WTC11 (cell line): ENCODE data around the gene UBE2N.

ENCODE experiments used
- CTCF ChIP-seq: fragments of 200-600 bp; IDR thresholded peaks from 2 replicates; pipeline ENCODE4 v1.8.0; 2022; ENCODE audit warnings: antibody characterized with exemption
- FOXP1 ChIP-seq: sonication (generic); formaldehyde crosslinking; IDR thresholded peaks from 2 replicates; pipeline ENCODE4 v1.8.0; 2022; ENCODE audit warnings: missing genetic modification reagents, mild to moderate bottlenecking, moderate library complexity, borderline replicate concordance
- MXD4 ChIP-seq: fragments of 250-450 bp; sonication (Bioruptor Pico); IDR thresholded peaks from 2 replicates; pipeline ENCODE4 v1.8.0; 2021; ENCODE audit warnings: mild to moderate bottlenecking, moderate library complexity, borderline replicate concordance
- SMAD3 ChIP-seq: sonication (generic); formaldehyde crosslinking; IDR thresholded peaks from 2 replicates; pipeline ENCODE4 v1.8.0; 2022; ENCODE audit warnings: missing genetic modification reagents, mild to moderate bottlenecking, borderline replicate concordance
- TEAD1 ChIP-seq: sonication (generic); formaldehyde crosslinking; IDR thresholded peaks from 2 replicates; pipeline ENCODE4 v1.8.0; 2022; ENCODE audit warnings: mild to moderate bottlenecking, missing genetic modification reagents
- TP53 ChIP-seq: sonication (generic); formaldehyde crosslinking; IDR thresholded peaks from 2 replicates; pipeline ENCODE4 v1.8.1; 2023; ENCODE audit warnings: mild to moderate bottlenecking, missing genetic modification reagents

GRCh38 chr12:93456077-93456476, 14.3 kb upstream of the UBE2N start:
- TF ChIP-seq FOXP1 (CRISPR knock-in tag) (no peak), CTCF (no peak), MXD4 (CRISPR knock-in tag) (no peak), TEAD1 (no peak), SMAD3 (CRISPR knock-in tag) (no peak), TP53 (no peak)
